Body of pancreas (tissue), 4 donors: ENCODE data around the gene SLX4.

Experiments used
- CTCF ChIP-seq, 7 experiments: fragments of 450-650 bp in 4 of 7; fragments of 200-600 bp in 3 of 7; sonication (generic) in 3 of 7; IDR thresholded peaks; one replicate each; pipeline ENCODE4 v1.5.1; 2016 to 2019; ENCODE audit warnings: antibody characterized with exemption in 7 of 7
- POLR2A ChIP-seq, 3 donors: fragments of 450-650 bp; IDR thresholded peaks; one replicate each; pipeline ENCODE4 v1.6.1; 2016; ENCODE audit warnings: antibody characterized with exemption in 3 of 3, mild to moderate bottlenecking in 2 of 3

- TF ChIP-seq CTCF (IDR thresholded peaks at IDR 0.05): no peak
- no peak for TF ChIP-seq POLR2A (IDR thresholded peaks at IDR 0.05)
Observed at GRCh38 chr16:3637371-3637923, 26.0 kb upstream of the SLX4 start.
